Stimulated activated CD4-positive, alpha-beta T cell treated with anti-CD3 and anti-CD28 coated beads, Interleukin-12 subunit alpha, Interleukin-12 subunit beta, amount 100 ng/mL, for 4 hours (primary cell): ENCODE results near the gene CFAP92.

ENCODE experiments used
- DNase-seq: peaks from one replicate; pipeline ENCODE4 v3.0.0-alpha.2; 2020

Gene CFAP92

GRCh38 chr3:128993461-128994172 is at the start of gene CFAP92:
Gene CFAP92 (minus strand): TSS chr3:128994076. CDS start chr3:128993304, 772 bp downstream.
- peak; percentile 85 for DNase-seq

GRCh38 chr3:129040579-129041300 is 46.9 kb upstream of the CFAP92 start:
- no peak for DNase-seq

DNA sequence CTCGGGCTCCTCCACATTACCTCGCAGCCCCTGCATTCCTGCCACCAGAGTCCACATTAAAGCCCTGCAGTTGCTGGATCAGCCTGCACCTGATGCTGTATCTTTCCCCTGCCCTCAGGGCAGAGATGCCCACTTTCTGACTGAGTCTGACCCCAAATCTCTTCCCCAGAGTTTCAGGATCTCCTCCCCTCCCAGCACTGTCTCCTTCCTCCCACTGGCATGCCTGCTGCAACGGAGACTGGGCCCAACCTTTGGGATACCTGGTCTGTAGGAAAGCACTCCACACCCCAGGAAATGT is 46.1 kb upstream of the CFAP92 start:
- no peak for DNase-seq

DNA sequence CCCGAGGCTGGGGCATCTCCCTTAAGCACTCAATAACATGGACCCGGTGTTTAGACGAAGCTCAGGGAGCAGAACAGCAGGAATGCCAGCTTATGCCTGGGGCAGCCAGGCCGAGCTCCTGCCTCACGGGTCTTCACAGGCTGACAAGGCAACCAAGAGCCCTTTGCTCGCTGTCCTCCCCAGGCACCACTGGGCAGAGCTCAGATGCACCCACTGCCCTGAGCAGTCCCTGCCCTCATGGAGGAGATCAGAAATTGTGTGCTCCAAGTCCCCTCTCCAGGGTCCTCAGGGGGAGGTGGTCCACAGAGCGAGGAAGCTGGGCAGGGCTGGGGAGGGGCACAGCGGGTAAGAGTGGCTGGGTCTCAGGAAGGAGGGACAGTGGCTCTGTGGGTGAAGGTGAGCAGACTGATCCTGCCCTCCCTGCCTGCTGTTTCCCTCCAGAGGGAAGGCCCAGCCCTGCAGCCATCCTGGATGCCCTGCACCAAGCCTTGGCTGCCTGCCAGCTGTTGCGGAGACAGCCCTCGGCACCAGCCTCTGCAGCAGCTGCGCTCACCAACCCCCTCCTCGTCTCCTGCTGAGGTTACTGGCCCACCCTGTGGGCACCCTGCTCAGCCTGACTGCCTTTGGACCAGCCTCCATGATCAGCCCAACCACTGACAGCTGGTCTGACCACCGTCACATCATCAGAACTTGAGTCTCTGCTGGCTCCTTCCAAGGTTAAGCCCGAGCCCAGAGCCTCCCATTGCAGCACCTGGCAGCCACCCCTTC is 45.6 kb upstream of the CFAP92 start:
- DNase-seq: no peak

DNA sequence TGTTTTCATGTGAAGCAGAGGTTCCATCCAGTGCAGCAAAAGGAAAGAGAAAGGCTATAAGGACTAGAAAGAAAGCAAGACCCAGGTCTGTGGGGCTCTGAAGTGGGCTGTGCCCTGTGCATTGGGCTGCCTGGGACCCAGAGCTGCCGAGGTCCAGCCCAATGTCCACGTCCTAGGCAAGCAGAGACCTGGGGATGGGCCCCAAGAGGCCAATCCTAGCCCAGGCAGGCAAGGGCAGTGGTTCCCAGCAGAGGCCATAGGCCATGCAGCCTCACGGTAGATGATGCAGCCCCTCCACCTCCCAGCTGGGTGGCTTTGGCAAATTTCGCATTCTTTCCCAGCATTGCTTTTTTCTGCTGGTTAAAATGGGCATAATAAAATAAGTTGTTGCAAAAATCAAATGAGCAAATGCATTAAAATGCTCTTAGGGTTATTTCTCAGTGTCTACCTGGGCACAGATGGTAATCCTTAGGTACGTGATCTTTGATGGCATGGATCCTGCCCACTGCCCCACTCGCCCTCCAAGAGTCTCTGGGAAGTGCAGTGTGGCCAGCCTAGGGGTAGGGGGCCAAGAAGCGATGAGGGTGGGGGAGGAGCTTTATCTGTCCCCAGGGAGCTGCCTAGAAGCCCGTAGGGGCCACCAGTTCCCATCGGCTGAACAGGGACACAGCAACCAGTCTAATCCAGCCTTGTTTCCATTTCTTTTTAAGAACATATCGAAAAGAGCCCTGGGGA is 44.4 kb upstream of the CFAP92 start:
- DNase-seq: no peak

- no peak for DNase-seq
Observed at GRCh38 chr3:129037093-129037419, 43.2 kb upstream of the CFAP92 start.

DNA sequence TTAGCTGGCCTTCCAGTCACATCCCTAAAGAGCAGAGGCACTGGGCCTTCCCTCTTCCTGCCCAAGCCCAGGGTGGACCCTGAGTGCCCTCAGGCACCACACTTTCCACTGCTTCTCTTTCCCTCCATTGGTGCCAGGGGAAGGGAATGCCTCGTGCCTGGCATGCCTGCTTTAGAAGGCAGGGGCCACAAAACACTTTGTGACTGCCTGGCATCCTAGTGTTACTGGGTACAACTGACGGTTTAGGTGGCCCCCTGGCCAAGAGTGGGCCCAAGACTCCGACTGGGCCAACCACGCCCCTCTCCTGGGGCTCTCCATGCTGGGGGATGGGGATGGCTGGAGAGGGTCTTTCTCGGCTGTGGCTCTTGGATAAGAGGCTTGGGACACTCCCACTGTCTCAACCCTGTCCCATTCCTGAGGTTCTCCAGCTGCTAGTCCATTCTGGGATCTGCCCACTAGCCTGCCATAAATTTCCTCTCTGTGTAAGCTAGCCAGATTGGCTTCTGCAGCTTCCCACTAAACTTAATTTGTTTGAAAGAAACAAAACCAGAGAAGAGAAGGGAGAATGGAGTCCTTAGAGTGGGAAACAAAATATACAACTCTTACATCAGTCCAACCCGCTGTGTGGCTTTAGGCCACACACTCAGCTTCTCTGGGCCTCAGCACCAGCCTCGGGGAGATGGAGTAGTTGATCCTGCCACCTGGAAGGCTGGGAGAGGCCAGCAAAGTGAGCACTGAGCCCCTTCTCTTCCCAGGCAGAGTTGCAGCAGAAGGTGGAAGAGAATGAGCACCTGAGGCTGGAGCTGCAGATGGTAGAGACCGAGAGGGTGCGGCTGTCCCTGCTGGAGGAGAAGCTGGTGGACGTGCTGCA is 42.6 kb upstream of the CFAP92 start:
- no peak for DNase-seq

GRCh38 chr3:129035360-129036221 is 41.7 kb upstream of the CFAP92 start:
- no peak for DNase-seq

- DNase-seq: no peak
Observed at GRCh38 chr3:129034642-129035041, 40.8 kb upstream of the CFAP92 start.

DNA sequence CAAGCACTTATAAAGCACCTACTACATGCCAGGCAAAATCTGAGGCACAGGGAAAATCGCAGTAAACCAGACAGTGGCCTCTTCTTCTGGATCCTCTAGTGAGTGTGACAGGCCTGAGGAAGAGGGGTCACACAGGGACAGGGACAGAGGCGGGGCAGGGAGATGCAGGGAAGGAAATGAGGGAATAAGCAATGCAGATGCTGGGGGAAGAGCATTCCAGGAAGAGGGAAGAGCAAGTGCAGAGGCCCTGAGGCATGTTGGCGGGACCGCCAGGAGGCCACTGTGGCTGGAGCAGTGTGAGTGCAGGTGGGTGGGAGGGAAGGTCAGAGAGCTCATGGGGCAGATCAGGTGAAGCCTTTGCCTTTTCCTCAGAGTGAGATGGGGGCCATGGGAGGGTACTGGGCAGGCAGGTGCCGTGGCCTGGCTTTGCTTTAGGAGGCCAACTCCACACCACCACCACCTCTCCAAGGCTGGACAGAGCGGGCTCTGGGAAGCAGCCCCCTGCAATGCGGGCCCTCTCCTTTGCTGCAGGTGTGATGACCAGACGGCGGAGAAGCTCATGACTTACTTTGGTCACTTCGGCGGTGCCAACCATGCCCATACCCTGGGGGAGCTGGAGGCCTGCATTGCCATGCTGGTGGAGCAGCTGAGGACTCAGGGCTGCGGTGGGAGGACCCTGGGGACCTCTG is 39.9 kb upstream of the CFAP92 start:
- no peak for DNase-seq

- DNase-seq: no peak
Observed at GRCh38 chr3:129033151-129033550, 39.3 kb upstream of the CFAP92 start.

GRCh38 chr3:129032716-129033115 is 38.8 kb upstream of the CFAP92 start:
- DNase-seq: no peak

- no peak for DNase-seq
Observed at GRCh38 chr3:129031476-129032215, 37.8 kb upstream of the CFAP92 start.

- no peak for DNase-seq
Observed at GRCh38 chr3:129030611-129031010, 36.7 kb upstream of the CFAP92 start.

- DNase-seq: no peak
Observed at GRCh38 chr3:129028866-129029265, 35.0 kb upstream of the CFAP92 start.

DNA sequence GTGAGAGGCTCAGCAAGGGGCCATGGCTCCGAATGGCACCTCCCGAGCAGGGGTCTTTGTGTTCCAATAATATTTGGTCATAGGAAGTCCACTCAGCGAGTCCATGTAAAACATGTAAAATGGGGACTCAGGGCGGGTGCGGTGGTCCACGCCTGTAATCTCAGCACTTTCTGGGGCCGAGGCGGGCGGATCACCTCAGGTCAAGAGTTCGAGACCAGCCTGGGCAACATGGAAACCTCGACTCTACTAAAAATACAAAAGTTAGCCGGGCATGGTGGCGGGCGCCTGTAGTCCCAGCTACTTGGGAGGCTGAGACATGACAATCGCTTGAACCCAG is 33.6 kb upstream of the CFAP92 start:
- no peak for DNase-seq

GRCh38 chr3:129026728-129027543 is 33.1 kb upstream of the CFAP92 start:
- DNase-seq: peak; percentile 84

GRCh38 chr3:129025691-129026435 is 32.0 kb upstream of the CFAP92 start:
- no peak for DNase-seq
